Measurements from ENCODE around the gene CYP4F3. TPM values are rescaled to one million over a fixed set of nuclear protein-coding genes. Genes with fewer than 3 reads are reported as not detected.
"Not testable (repeated sequence)": the region's sequence is repeated elsewhere in the genome, so short reads cannot be mapped to it uniquely, and the experiment has no call there.

The CYP4F3 gene
- total RNA-seq, 1 donor from 2014 or later: not detected

- no peaks in the 10 kb centered on the region for H3K4me1 Mint-ChIP-seq
These were observed 38.4 kb downstream of the CYP4F3 start for GRCh38 chr19:15679089-15679488.

GRCh38 chr19:15679865-15680264, 39.2 kb downstream of the CYP4F3 start:
- H3K36me3 Mint-ChIP-seq (ENCODE audit: low read depth); H3K9me3 Mint-ChIP-seq; H3K4me1 Mint-ChIP-seq; intact Hi-C loops (cut with micrococcal nuclease); POLR2A ChIA-PET; H3K4me3 Mint-ChIP-seq; H3K27ac Mint-ChIP-seq; CTCF ChIA-PET; DNase-seq; ATAC-seq (ENCODE audit: low read depth): not testable (repeated sequence)
- H3K27me3 Mint-ChIP-seq: peaks cover 18% of the 10 kb centered on the region

More at GRCh38 chr19:15679089-15679488, 38.4 kb downstream of the CYP4F3 start:
- Mint-ChIP-seq H3K27ac (no peak overlapping the region), H3K4me3 (no peak overlapping the region), H3K36me3 (ENCODE audit: low read depth) (no peaks in the 10 kb centered on the region), H3K9me3 (no peaks in the 10 kb centered on the region), H3K27me3 (peaks cover 14% of the 10 kb centered on the region)
- intact Hi-C loops (cut with micrococcal nuclease): no loop called here
- CTCF ChIA-PET: interaction anchor here (0.6 kb wide), 1 partner anchor 98 kb away, joined by 3 read pairs; no protein-coding TSS in a partner anchor
- no peak for TF ChIP-seq CTCF (IDR thresholded peaks at IDR 0.05)
- DNase-seq (no peak), ATAC-seq (ENCODE audit: low read depth) (no peak)
- POLR2A ChIA-PET: no interaction called here

- Mint-ChIP-seq H3K4me3 (no peak overlapping the region), H3K36me3 (ENCODE audit: low read depth) (no peaks in the 10 kb centered on the region), H3K4me1 (no peaks in the 10 kb centered on the region), H3K9me3 (no peaks in the 10 kb centered on the region), H3K27ac (no peak overlapping the region), H3K27me3 (peaks cover 21% of the 10 kb centered on the region)
- ChIA-PET POLR2A (no interaction called here), CTCF (no interaction called here)
- TF ChIP-seq CTCF (IDR thresholded peaks at IDR 0.05): no peak
- ATAC-seq (ENCODE audit: low read depth): no peak
- intact Hi-C loops (cut with micrococcal nuclease): no loop called here
- no peak for DNase-seq
These were observed 40.0 kb downstream of the CYP4F3 start for GRCh38 chr19:15680478-15681322.

GRCh38 chr19:15683411-15683810, 42.7 kb downstream of the CYP4F3 start:
- CTCF ChIA-PET: no interaction called here
- Mint-ChIP-seq H3K4me3 (no peak overlapping the region), H3K9me3 (peaks cover 3% of the 10 kb centered on the region), H3K27ac (no peak overlapping the region), H3K27me3 (peaks cover 24% of the 10 kb centered on the region), H3K36me3 (ENCODE audit: low read depth) (no peaks in the 10 kb centered on the region), H3K4me1 (no peaks in the 10 kb centered on the region)
- DNase-seq: no peak
- POLR2A ChIA-PET: no interaction called here
- intact Hi-C loops (cut with micrococcal nuclease): no loop called here
- TF ChIP-seq CTCF (IDR thresholded peaks at IDR 0.05): no peak
- ATAC-seq (ENCODE audit: low read depth): no peak

GRCh38 chr19:15684828-15685227, 44.1 kb downstream of the CYP4F3 start:
- CTCF ChIA-PET: no interaction called here
- H3K27me3 Mint-ChIP-seq: peaks cover 21% of the 10 kb centered on the region
- POLR2A ChIA-PET: no interaction called here

More at GRCh38 chr19:15684828-15685227, 44.1 kb downstream of the CYP4F3 start:
- ATAC-seq (ENCODE audit: low read depth) (no peak), DNase-seq (no peak)
- H3K9me3 Mint-ChIP-seq: peaks cover 13% of the 10 kb centered on the region
- no peaks in the 10 kb centered on the region for H3K36me3 Mint-ChIP-seq (ENCODE audit: low read depth)
- intact Hi-C loops (cut with micrococcal nuclease): no loop called here
- no peak for TF ChIP-seq CTCF (IDR thresholded peaks at IDR 0.05)
- no peaks in the 10 kb centered on the region for H3K4me1 Mint-ChIP-seq
- no peak overlapping the region for H3K27ac Mint-ChIP-seq
- H3K4me3 Mint-ChIP-seq: no peak overlapping the region
